ENCODE data around the gene CRTC1. TPM values are rescaled to one million over a fixed set of nuclear protein-coding genes. Genes with fewer than 3 reads are reported as not detected.

CRTC1 gene
- total and polyA plus RNA-seq, 9 donors: 4.3 to 18.7 (median 14.7) TPM

GRCh38 chr19:18660939-18661670, 22.4 kb upstream of the CRTC1 start:
- DNase-seq: no peak
- Histone ChIP-seq H3K4me3 (ENCODE audit: low read length) (no peak overlapping the region), H3K9me3 (replicated peaks; ENCODE audit: control insufficient read depth, low read depth, low read length) (no peaks in the 10 kb centered on the region), H3K4me1 (ENCODE audit: control insufficient read depth, insufficient read depth, low read length) (peaks cover 61% of the 10 kb centered on the region), H3K27me3 (ENCODE audit: control insufficient read depth, insufficient read depth, low read length) (no peaks in the 10 kb centered on the region), H3K27ac (ENCODE audit: low read length) (no peak overlapping the region), H3K36me3 (ENCODE audit: control insufficient read depth, insufficient read depth, low read length) (peaks cover 7% of the 10 kb centered on the region)
- 84% methylated on average over 7 of the region's 10 CpGs for WGBS (ENCODE audit: insufficient coverage)

GRCh38 chr19:18662972-18663732, 20.3 kb upstream of the CRTC1 start:
- H3K9me3 ChIP-seq (replicated peaks; ENCODE audit: control insufficient read depth, low read depth, low read length): no peaks in the 10 kb centered on the region
- 75% methylated on average over 11 of the region's 15 CpGs for whole genome bisulfite sequencing (ENCODE audit: insufficient coverage)

GRCh38 chr19:18663940-18664530, 19.4 kb upstream of the CRTC1 start:
- Histone ChIP-seq H3K4me3 (ENCODE audit: low read length) (no peak overlapping the region), H3K27ac (ENCODE audit: low read length) (no peak overlapping the region), H3K4me1 (ENCODE audit: control insufficient read depth, insufficient read depth, low read length) (peaks cover 34% of the 10 kb centered on the region), H3K9me3 (replicated peaks; ENCODE audit: control insufficient read depth, low read depth, low read length) (no peaks in the 10 kb centered on the region), H3K36me3 (ENCODE audit: control insufficient read depth, insufficient read depth, low read length) (peaks cover 21% of the 10 kb centered on the region), H3K27me3 (ENCODE audit: control insufficient read depth, insufficient read depth, low read length) (no peaks in the 10 kb centered on the region)
- DNase-seq: no peak
- 85% methylated on average over 12 of the region's 14 CpGs for WGBS (ENCODE audit: insufficient coverage)

More at GRCh38 chr19:18662972-18663732, 20.3 kb upstream of the CRTC1 start:
- no peak for DNase-seq
- Histone ChIP-seq H3K4me1 (ENCODE audit: control insufficient read depth, insufficient read depth, low read length) (peaks cover 43% of the 10 kb centered on the region), H3K27me3 (ENCODE audit: control insufficient read depth, insufficient read depth, low read length) (no peaks in the 10 kb centered on the region), H3K27ac (ENCODE audit: low read length) (no peak overlapping the region), H3K36me3 (ENCODE audit: control insufficient read depth, insufficient read depth, low read length) (peaks cover 12% of the 10 kb centered on the region), H3K4me3 (ENCODE audit: low read length) (no peak overlapping the region)

- no peak overlapping the region for H3K27ac ChIP-seq (ENCODE audit: low read length)
- WGBS (ENCODE audit: insufficient coverage): 88% methylated on average over 20 of the region's 22 CpGs
- no peaks in the 10 kb centered on the region for H3K9me3 ChIP-seq (replicated peaks; ENCODE audit: control insufficient read depth, low read depth, low read length)
- H3K4me1 ChIP-seq (ENCODE audit: control insufficient read depth, insufficient read depth, low read length): peaks cover 23% of the 10 kb centered on the region
- no peaks in the 10 kb centered on the region for H3K27me3 ChIP-seq (ENCODE audit: control insufficient read depth, insufficient read depth, low read length)
- no peak overlapping the region for H3K4me3 ChIP-seq (ENCODE audit: low read length)
- peaks cover 26% of the 10 kb centered on the region for H3K36me3 ChIP-seq (ENCODE audit: control insufficient read depth, insufficient read depth, low read length)
- DNase-seq: no peak
Observed at GRCh38 chr19:18665771-18666202, 17.7 kb upstream of the CRTC1 start.

GRCh38 chr19:18666317-18666716, 17.2 kb upstream of the CRTC1 start:
- no peaks in the 10 kb centered on the region for H3K9me3 ChIP-seq (replicated peaks; ENCODE audit: control insufficient read depth, low read depth, low read length)
- H3K4me1 ChIP-seq (ENCODE audit: control insufficient read depth, insufficient read depth, low read length): peaks cover 25% of the 10 kb centered on the region
- peaks cover 26% of the 10 kb centered on the region for H3K36me3 ChIP-seq (ENCODE audit: control insufficient read depth, insufficient read depth, low read length)
- no peak overlapping the region for H3K27ac ChIP-seq (ENCODE audit: low read length)
- no peaks in the 10 kb centered on the region for H3K27me3 ChIP-seq (ENCODE audit: control insufficient read depth, insufficient read depth, low read length)
- DNase-seq: no peak
- no peak overlapping the region for H3K4me3 ChIP-seq (ENCODE audit: low read length)
- WGBS (ENCODE audit: insufficient coverage): 80% methylated on average over 5 of the region's 12 CpGs

GRCh38 chr19:18666784-18667183, 16.7 kb upstream of the CRTC1 start:
- Histone ChIP-seq H3K27me3 (ENCODE audit: control insufficient read depth, insufficient read depth, low read length) (no peaks in the 10 kb centered on the region), H3K36me3 (ENCODE audit: control insufficient read depth, insufficient read depth, low read length) (peaks cover 26% of the 10 kb centered on the region), H3K4me3 (ENCODE audit: low read length) (no peak overlapping the region), H3K4me1 (ENCODE audit: control insufficient read depth, insufficient read depth, low read length) (peaks cover 30% of the 10 kb centered on the region), H3K9me3 (replicated peaks; ENCODE audit: control insufficient read depth, low read depth, low read length) (no peaks in the 10 kb centered on the region), H3K27ac (ENCODE audit: low read length) (no peak overlapping the region)
- DNase-seq: no peak
- WGBS (ENCODE audit: insufficient coverage): 83% methylated on average over 5 of the region's 5 CpGs

GRCh38 chr19:18667531-18668251, 15.8 kb upstream of the CRTC1 start:
- Histone ChIP-seq H3K36me3 (ENCODE audit: control insufficient read depth, insufficient read depth, low read length) (peaks cover 26% of the 10 kb centered on the region), H3K27me3 (ENCODE audit: control insufficient read depth, insufficient read depth, low read length) (no peaks in the 10 kb centered on the region)
- WGBS (ENCODE audit: insufficient coverage): 94% methylated on average over 55 of the region's 55 CpGs

GRCh38 chr19:18668252-18668631, 15.2 kb upstream of the CRTC1 start:
- Histone ChIP-seq H3K4me3 (ENCODE audit: low read length) (no peak overlapping the region), H3K4me1 (ENCODE audit: control insufficient read depth, insufficient read depth, low read length) (peaks cover 39% of the 10 kb centered on the region), H3K27ac (ENCODE audit: low read length) (no peak overlapping the region), H3K36me3 (ENCODE audit: control insufficient read depth, insufficient read depth, low read length) (peaks cover 26% of the 10 kb centered on the region), H3K27me3 (ENCODE audit: control insufficient read depth, insufficient read depth, low read length) (no peaks in the 10 kb centered on the region), H3K9me3 (replicated peaks; ENCODE audit: control insufficient read depth, low read depth, low read length) (no peaks in the 10 kb centered on the region)
- 98% methylated on average over 38 of the region's 38 CpGs for WGBS (ENCODE audit: insufficient coverage)
- DNase-seq: no peak

More at GRCh38 chr19:18667531-18668251, 15.8 kb upstream of the CRTC1 start:
- H3K27ac ChIP-seq (ENCODE audit: low read length): no peak overlapping the region
- no peaks in the 10 kb centered on the region for H3K9me3 ChIP-seq (replicated peaks; ENCODE audit: control insufficient read depth, low read depth, low read length)
- peaks cover 39% of the 10 kb centered on the region for H3K4me1 ChIP-seq (ENCODE audit: control insufficient read depth, insufficient read depth, low read length)
- H3K4me3 ChIP-seq (ENCODE audit: low read length): no peak overlapping the region
- no peak for DNase-seq

GRCh38 chr19:18668744-18669523, 14.5 kb upstream of the CRTC1 start:
- H3K36me3 ChIP-seq (ENCODE audit: control insufficient read depth, insufficient read depth, low read length): peaks cover 26% of the 10 kb centered on the region

More at GRCh38 chr19:18668744-18669523, 14.5 kb upstream of the CRTC1 start:
- Histone ChIP-seq H3K9me3 (replicated peaks; ENCODE audit: control insufficient read depth, low read depth, low read length) (no peaks in the 10 kb centered on the region), H3K27me3 (ENCODE audit: control insufficient read depth, insufficient read depth, low read length) (no peaks in the 10 kb centered on the region), H3K27ac (ENCODE audit: low read length) (no peak overlapping the region), H3K4me1 (ENCODE audit: control insufficient read depth, insufficient read depth, low read length) (peaks cover 36% of the 10 kb centered on the region), H3K4me3 (ENCODE audit: low read length) (no peak overlapping the region)
- no peak for DNase-seq
- WGBS (ENCODE audit: insufficient coverage): 96% methylated on average over 54 of the region's 58 CpGs
